ENCODE results near the gene EXPH5. TPM values are rescaled to one million over a fixed set of nuclear protein-coding genes. Genes with fewer than 3 reads are reported as not detected.

Gene EXPH5
- total RNA-seq, 1 donor from 2014 or later = 0.59 TPM

GRCh38 chr11:108592591-108593213 is 866 bp downstream of the EXPH5 start:
- Mint-ChIP-seq H3K36me3 (ENCODE audit: unreplicated experiment) (no peaks in the 10 kb centered on the region), H3K27me3 (ENCODE audit: unreplicated experiment) (peaks cover 17% of the 10 kb centered on the region), H3K4me3 (ENCODE audit: unreplicated experiment) (peak overlapping the region; percentile 95), H3K27ac (ENCODE audit: unreplicated experiment) (no peak overlapping the region), H3K9me3 (ENCODE audit: unreplicated experiment) (no peaks in the 10 kb centered on the region), H3K4me1 (ENCODE audit: unreplicated experiment) (peaks cover 11% of the 10 kb centered on the region)
- DNase-seq (ENCODE audit: extremely low spot score, unreplicated experiment) = no peak
- no peak for TF ChIP-seq CTCF (IDR thresholded peaks at IDR 0.05)

GRCh38 chr11:108591893-108592292 is 1.7 kb downstream of the EXPH5 start:
- TF ChIP-seq CTCF (IDR thresholded peaks at IDR 0.05) = no peak
- no peak for DNase-seq (ENCODE audit: extremely low spot score, unreplicated experiment)
- Mint-ChIP-seq H3K36me3 (ENCODE audit: unreplicated experiment) (no peaks in the 10 kb centered on the region), H3K27me3 (ENCODE audit: unreplicated experiment) (peaks cover 17% of the 10 kb centered on the region), H3K27ac (ENCODE audit: unreplicated experiment) (no peak overlapping the region), H3K9me3 (ENCODE audit: unreplicated experiment) (no peaks in the 10 kb centered on the region), H3K4me1 (ENCODE audit: unreplicated experiment) (peaks cover 10% of the 10 kb centered on the region), H3K4me3 (ENCODE audit: unreplicated experiment) (peak overlapping the region; percentile 95)

- Mint-ChIP-seq H3K27me3 (ENCODE audit: unreplicated experiment) (peaks cover 8% of the 10 kb centered on the region), H3K4me3 (ENCODE audit: unreplicated experiment) (no peak overlapping the region), H3K4me1 (ENCODE audit: unreplicated experiment) (peaks cover 10% of the 10 kb centered on the region), H3K9me3 (ENCODE audit: unreplicated experiment) (no peaks in the 10 kb centered on the region), H3K36me3 (ENCODE audit: unreplicated experiment) (no peaks in the 10 kb centered on the region), H3K27ac (ENCODE audit: unreplicated experiment) (no peak overlapping the region)
- no peak for DNase-seq (ENCODE audit: extremely low spot score, unreplicated experiment)
- TF ChIP-seq CTCF (IDR thresholded peaks at IDR 0.05) = no peak
Observed at GRCh38 chr11:108589136-108589535, 4.4 kb downstream of the EXPH5 start.

- H3K27ac Mint-ChIP-seq (ENCODE audit: unreplicated experiment) = no peak overlapping the region
- no peaks in the 10 kb centered on the region for H3K36me3 Mint-ChIP-seq (ENCODE audit: unreplicated experiment)
- H3K4me1 Mint-ChIP-seq (ENCODE audit: unreplicated experiment) = peaks cover 5% of the 10 kb centered on the region
- no peak for DNase-seq (ENCODE audit: extremely low spot score, unreplicated experiment)
- TF ChIP-seq CTCF (IDR thresholded peaks at IDR 0.05) = no peak
- no peaks in the 10 kb centered on the region for H3K9me3 Mint-ChIP-seq (ENCODE audit: unreplicated experiment)
- H3K27me3 Mint-ChIP-seq (ENCODE audit: unreplicated experiment) = peaks cover 4% of the 10 kb centered on the region
- H3K4me3 Mint-ChIP-seq (ENCODE audit: unreplicated experiment) = no peak overlapping the region
Observed at GRCh38 chr11:108588287-108588686, 5.3 kb downstream of the EXPH5 start.

GRCh38 chr11:108587109-108587508 is 6.5 kb downstream of the EXPH5 start:
- Mint-ChIP-seq H3K27me3 (ENCODE audit: unreplicated experiment) (no peaks in the 10 kb centered on the region), H3K4me1 (ENCODE audit: unreplicated experiment) (no peaks in the 10 kb centered on the region), H3K9me3 (ENCODE audit: unreplicated experiment) (no peaks in the 10 kb centered on the region), H3K4me3 (ENCODE audit: unreplicated experiment) (no peak overlapping the region), H3K36me3 (ENCODE audit: unreplicated experiment) (no peaks in the 10 kb centered on the region), H3K27ac (ENCODE audit: unreplicated experiment) (no peak overlapping the region)
- no peak for DNase-seq (ENCODE audit: extremely low spot score, unreplicated experiment)
- no peak for TF ChIP-seq CTCF (IDR thresholded peaks at IDR 0.05)

Measured in osteocyte (in vitro differentiated cells).